A673 (cell line): Measurements from ENCODE around the gene TMEM132C. TPM values are rescaled to one million over a fixed set of nuclear protein-coding genes. Genes with fewer than 3 reads are reported as not detected.

ENCODE experiments used
- BruUV-seq: library from RNA; stranded (reverse); fragments of 400-500 nt; replicated peaks from 2 replicates; lab custom pipeline; 2021; lab: Mats Ljungman, UMichigan
- CTCF ChIA-PET: fragments of 300-600 bp; sonication (Branson Sonifier 250); formaldehyde crosslinking; loops from one replicate; lab custom pipeline; 2022; ENCODE audit warnings: antibody characterized with exemption; lab: Charles Lee
- POLR2A ChIA-PET: fragments of 300-600 bp; sonication (Branson Sonifier 250); formaldehyde crosslinking; loops from one replicate; lab custom pipeline; 2022; ENCODE audit warnings: antibody characterized with exemption; ENCODE audit not compliant: low non-redundant PET; lab: Charles Lee
- DNase-seq: peaks from one replicate; pipeline ENCODE4 v3.0.0-alpha.2; 2015; ENCODE audit warnings: low spot score
- H3K27ac ChIP-seq: fragments of 200-600 bp; sonication (generic); 2 replicates; pipeline ENCODE4 v1.5.1; 2016; ENCODE audit warnings: mixed run types, low read depth, mild to moderate bottlenecking, mixed read lengths, antibody characterized with exemption, low read length; ENCODE audit not compliant: poor library complexity, severe bottlenecking
- H3K27me3 ChIP-seq: fragments of 200-600 bp; sonication (generic); replicated peaks from 2 replicates; pipeline ENCODE4 v1.6.1; 2017; ENCODE audit warnings: mixed run types, low read depth, mild to moderate bottlenecking, mixed read lengths, antibody characterized with exemption, low read length; ENCODE audit not compliant: insufficient read depth, poor library complexity
- H3K36me3 ChIP-seq: fragments of 200-600 bp; sonication (generic); 2 replicates; pipeline ENCODE4 v1.6.1; 2016; ENCODE audit warnings: mixed run types, mild to moderate bottlenecking, mixed read lengths, antibody characterized with exemption, low read length; ENCODE audit not compliant: insufficient read depth, poor library complexity, severe bottlenecking
- H3K4me1 ChIP-seq: fragments of 200-600 bp; sonication (generic); 2 replicates; pipeline ENCODE4 v1.6.1; 2017; ENCODE audit warnings: mixed run types, mild to moderate bottlenecking, mixed read lengths, antibody characterized with exemption, low read length; ENCODE audit not compliant: insufficient read depth, poor library complexity, severe bottlenecking
- H3K4me3 ChIP-seq: fragments of 200-600 bp; sonication (generic); 2 replicates; pipeline ENCODE4 v1.5.1; 2016; ENCODE audit warnings: low read depth, mixed run types, mild to moderate bottlenecking, mixed read lengths, low read length; ENCODE audit not compliant: poor library complexity, severe bottlenecking
- H3K9me3 ChIP-seq: fragments of 200-600 bp; sonication (generic); 2 replicates; pipeline ENCODE4 v1.6.1; 2016; ENCODE audit warnings: mixed run types, low read depth, mild to moderate bottlenecking, mixed read lengths, antibody characterized with exemption, low read length; ENCODE audit not compliant: poor library complexity, severe bottlenecking
- EZH2 ChIP-seq: fragments of 200-600 bp; sonication (generic); IDR thresholded peaks from 2 replicates; pipeline ENCODE4 v1.6.1; 2017; ENCODE audit warnings: borderline replicate concordance, low read depth, mild to moderate bottlenecking, mixed read lengths, antibody characterized with exemption, low read length; ENCODE audit not compliant: poor library complexity, severe bottlenecking
- intact Hi-C: fragments of 100-400 bp; cut with micrococcal nuclease; formaldehyde crosslinking; loops from one replicate; pipeline ENCODE4 v1.10.0; 2022; ENCODE audit not compliant: unreplicated experiment
- total RNA-seq: library from RNA; stranded (reverse); gene quantifications from 2 replicates; pipeline ENCODE4 v1.2.3, GENCODE V29; 2021
- TF ChIP-seq, protein P1 (sequence below): fragments of 300-800, 200-600 bp; sonication (generic); conservative IDR thresholded peaks from 2 replicates; pipeline ENCODE4 v1.5.1; 2017; ENCODE audit warnings: low read depth, mild to moderate bottlenecking, antibody characterized with exemption, low read length, moderate library complexity, mixed read lengths

The TMEM132C gene
- total RNA-seq, 1 experiment from 2014 or later = not detected

DNA sequence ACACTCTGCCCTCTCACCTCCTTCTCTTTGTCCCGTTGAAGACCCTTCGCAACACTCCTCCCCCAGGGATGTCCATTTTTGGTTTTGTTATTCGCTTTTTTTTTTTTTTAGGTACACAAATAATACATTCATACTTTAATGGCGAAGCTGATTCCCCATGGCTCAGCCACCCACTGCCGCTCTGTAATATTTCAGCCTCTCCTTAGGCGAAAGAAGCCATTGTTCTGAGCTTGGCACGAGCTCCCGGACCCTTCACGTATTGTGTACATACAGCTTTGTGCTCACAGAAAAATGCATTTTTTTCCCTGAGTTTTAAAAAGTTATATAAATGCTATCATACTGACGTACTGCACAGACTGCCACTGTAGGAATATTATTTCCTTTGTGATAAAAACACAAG, 115.0 kb downstream of the TMEM132C start:
- POLR2A ChIA-PET = no interaction called here
- H3K9me3 ChIP-seq = no peaks in the 10 kb centered on the region
- H3K4me1 ChIP-seq = no peaks in the 10 kb centered on the region
- H3K27me3 ChIP-seq = peaks cover 17% of the 10 kb centered on the region
- CTCF ChIA-PET = no interaction called here
- DNase-seq = no peak
- H3K27ac ChIP-seq = no peak overlapping the region
- no TSS peak for BruUV-seq
- intact Hi-C loops = no loop called here
- H3K36me3 ChIP-seq = no peaks in the 10 kb centered on the region
- TF ChIP-seq, protein P1, sequence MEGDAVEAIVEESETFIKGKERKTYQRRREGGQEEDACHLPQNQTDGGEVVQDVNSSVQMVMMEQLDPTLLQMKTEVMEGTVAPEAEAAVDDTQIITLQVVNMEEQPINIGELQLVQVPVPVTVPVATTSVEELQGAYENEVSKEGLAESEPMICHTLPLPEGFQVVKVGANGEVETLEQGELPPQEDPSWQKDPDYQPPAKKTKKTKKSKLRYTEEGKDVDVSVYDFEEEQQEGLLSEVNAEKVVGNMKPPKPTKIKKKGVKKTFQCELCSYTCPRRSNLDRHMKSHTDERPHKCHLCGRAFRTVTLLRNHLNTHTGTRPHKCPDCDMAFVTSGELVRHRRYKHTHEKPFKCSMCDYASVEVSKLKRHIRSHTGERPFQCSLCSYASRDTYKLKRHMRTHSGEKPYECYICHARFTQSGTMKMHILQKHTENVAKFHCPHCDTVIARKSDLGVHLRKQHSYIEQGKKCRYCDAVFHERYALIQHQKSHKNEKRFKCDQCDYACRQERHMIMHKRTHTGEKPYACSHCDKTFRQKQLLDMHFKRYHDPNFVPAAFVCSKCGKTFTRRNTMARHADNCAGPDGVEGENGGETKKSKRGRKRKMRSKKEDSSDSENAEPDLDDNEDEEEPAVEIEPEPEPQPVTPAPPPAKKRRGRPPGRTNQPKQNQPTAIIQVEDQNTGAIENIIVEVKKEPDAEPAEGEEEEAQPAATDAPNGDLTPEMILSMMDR = no peak
- no peak for TF ChIP-seq EZH2
- H3K4me3 ChIP-seq = no peak overlapping the region

DNA sequence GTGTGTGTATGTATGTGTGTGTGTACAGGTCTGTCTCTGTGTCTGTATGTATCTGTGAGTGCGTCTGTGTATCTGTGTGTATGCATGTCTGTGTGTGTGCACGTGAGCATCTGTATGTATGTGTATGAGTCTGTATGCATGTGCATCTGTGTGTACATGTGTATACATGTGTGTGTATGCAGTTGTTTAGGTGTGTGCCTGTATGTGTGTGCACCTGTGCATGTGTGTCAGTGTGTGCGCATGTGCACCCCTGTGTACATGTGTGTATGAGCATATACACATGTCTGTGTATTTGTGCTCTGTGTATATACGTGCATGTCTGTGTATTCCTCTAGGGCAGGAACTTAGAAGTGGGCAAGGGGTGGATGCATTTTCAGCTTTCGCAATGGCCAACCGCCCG, 116.0 kb downstream of the TMEM132C start:
- H3K27me3 ChIP-seq = peaks cover 17% of the 10 kb centered on the region
- H3K9me3 ChIP-seq = no peaks in the 10 kb centered on the region
- intact Hi-C loops = no loop called here
- no peak overlapping the region for H3K4me3 ChIP-seq
- POLR2A ChIA-PET = no interaction called here
- DNase-seq = no peak
- no peak for TF ChIP-seq EZH2
- TF ChIP-seq, protein P1 = no peak
- CTCF ChIA-PET = no interaction called here
- H3K4me1 ChIP-seq = no peaks in the 10 kb centered on the region
- H3K27ac ChIP-seq = no peak overlapping the region
- no peaks in the 10 kb centered on the region for H3K36me3 ChIP-seq
- BruUV-seq = no TSS peak

DNA sequence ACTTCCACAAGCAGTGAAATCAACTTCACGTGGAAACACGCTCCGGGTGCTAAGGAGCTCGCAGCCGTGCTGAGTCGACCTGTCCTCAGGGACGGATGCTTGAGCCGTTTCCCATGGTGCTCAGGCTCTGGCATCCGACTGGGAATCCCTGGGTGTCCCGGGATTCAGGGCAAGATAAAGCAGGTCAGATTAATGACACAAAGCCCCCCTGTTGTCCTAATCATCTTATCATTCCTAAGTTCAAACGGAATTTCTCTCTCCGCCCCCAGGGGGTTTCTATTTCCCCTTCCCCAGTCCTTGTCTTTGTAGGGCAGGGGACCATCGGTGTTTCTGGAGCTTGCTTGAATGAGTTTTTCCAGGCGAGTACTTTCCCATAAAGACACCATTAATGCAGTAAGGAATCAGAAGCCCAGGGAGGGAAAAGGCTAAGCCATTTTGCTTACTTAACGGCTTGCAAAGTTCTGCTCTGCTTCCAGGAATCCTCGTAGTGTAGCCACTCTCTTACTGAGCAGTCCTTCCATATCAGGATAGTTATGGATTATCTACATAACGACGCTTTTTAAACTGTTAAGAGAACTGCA, 116.5 kb downstream of the TMEM132C start:
- no peaks in the 10 kb centered on the region for H3K36me3 ChIP-seq
- H3K4me3 ChIP-seq = no peak overlapping the region
- no peak for TF ChIP-seq EZH2
- TF ChIP-seq, protein P1 = no peak
- H3K9me3 ChIP-seq = no peaks in the 10 kb centered on the region
- CTCF ChIA-PET = no interaction called here
- DNase-seq = no peak
- H3K27ac ChIP-seq = no peak overlapping the region
- POLR2A ChIA-PET = no interaction called here
- peaks cover 17% of the 10 kb centered on the region for H3K27me3 ChIP-seq
- intact Hi-C loops = no loop called here
- BruUV-seq = no TSS peak
- no peaks in the 10 kb centered on the region for H3K4me1 ChIP-seq
